ENCODE measurements around the gene MRAS.
"Not testable (repeated sequence)": the region's sequence is repeated elsewhere in the genome, so short reads cannot be mapped to it uniquely, and the experiment has no call there.

The MRAS gene

DNA sequence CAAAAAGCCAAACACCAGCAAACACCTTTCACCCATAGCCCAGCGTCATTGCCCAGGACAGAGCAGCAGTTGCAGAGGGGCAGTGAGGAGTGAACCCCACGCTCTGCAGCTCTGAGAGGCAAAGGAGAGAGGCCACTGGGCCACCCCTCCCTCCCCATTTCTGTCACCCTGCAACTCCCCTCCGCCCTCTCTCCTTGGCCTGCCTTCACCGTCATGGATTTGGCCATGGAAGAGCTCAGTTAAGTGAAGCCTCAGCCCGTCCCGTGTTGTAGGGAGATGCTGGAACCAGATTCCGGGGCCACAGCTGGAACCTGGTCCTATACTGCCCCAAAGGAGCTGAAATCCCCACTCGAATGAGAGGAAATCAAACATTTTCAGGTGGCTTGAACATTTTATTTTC lies 21.9 kb downstream of the MRAS start:
- H3K9me3 Mint-ChIP-seq (ENCODE audit: low read depth) = peaks cover 4% of the 10 kb centered on the region
- peaks cover 7% of the 10 kb centered on the region for H3K27me3 Mint-ChIP-seq
- no peaks in the 10 kb centered on the region for H3K4me1 Mint-ChIP-seq (ENCODE audit: low read depth)
- no peaks in the 10 kb centered on the region for H3K36me3 Mint-ChIP-seq
- no peak overlapping the region for H3K4me3 Mint-ChIP-seq
- H3K27ac Mint-ChIP-seq = no peak overlapping the region

GRCh38 chr3:138371070-138371965 lies 22.9 kb downstream of the MRAS start:
- Mint-ChIP-seq H3K27me3 (peaks cover 7% of the 10 kb centered on the region), H3K27ac (no peak overlapping the region), H3K4me1 (ENCODE audit: low read depth) (no peaks in the 10 kb centered on the region), H3K9me3 (ENCODE audit: low read depth) (peaks cover 4% of the 10 kb centered on the region), H3K4me3 (no peak overlapping the region), H3K36me3 (no peaks in the 10 kb centered on the region)

GRCh38 chr3:138373087-138373735 lies 24.8 kb downstream of the MRAS start:
- no peaks in the 10 kb centered on the region for H3K4me1 Mint-ChIP-seq (ENCODE audit: low read depth)
- H3K27ac Mint-ChIP-seq = no peak overlapping the region
- no peaks in the 10 kb centered on the region for H3K36me3 Mint-ChIP-seq
- H3K27me3 Mint-ChIP-seq = peaks cover 7% of the 10 kb centered on the region
- H3K4me3 Mint-ChIP-seq = no peak overlapping the region
- H3K9me3 Mint-ChIP-seq (ENCODE audit: low read depth) = peaks cover 4% of the 10 kb centered on the region

DNA sequence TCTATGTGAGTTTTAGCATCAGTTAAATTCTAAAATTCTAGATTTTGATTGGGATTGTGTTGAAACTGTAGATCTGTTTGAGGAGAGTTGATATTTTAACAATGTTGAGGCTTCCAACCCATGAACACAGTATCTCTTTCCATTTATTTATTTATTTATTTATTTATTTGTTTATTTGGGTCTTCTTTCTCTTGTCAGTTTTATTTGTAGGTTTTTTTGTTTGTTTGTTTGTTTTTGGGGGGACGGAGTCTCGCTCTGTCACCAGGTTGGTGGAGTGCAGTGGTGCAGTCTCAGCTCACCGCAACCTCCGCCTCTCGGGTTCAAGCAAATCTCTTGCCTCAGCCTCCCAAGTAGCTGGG lies 25.3 kb downstream of the MRAS start:
- Mint-ChIP-seq H3K4me3 (no peak overlapping the region), H3K4me1 (ENCODE audit: low read depth) (no peaks in the 10 kb centered on the region), H3K27ac (no peak overlapping the region), H3K36me3 (no peaks in the 10 kb centered on the region), H3K9me3 (ENCODE audit: low read depth) (peaks cover 4% of the 10 kb centered on the region), H3K27me3 (peaks cover 7% of the 10 kb centered on the region)

DNA sequence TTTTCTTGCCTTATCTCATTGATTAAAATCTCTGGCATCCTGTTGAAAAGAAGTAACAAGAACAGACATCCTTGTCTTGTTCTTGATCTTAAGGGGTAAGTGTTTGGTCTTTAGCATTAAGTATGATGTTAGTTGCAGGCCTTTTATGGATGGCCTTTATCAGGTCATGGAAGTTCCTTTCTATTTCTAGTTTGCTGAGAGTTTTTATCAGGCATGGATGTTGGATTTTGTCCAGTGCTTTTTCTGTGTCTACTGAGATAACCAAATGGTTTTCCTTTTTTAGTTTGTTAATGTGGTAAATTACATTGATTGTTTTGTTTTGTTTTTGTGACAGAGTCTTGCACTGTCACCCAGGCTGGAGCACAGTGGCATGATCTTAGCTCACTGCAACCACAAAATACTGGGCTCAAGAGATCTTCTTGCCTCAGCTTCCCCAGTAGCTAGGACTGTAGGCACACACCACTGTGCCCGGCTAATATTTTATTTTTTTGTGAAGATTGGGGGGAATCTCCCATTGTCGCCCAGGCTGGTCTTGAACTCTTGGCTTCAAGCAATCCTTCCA lies 26.3 kb downstream of the MRAS start:
- Mint-ChIP-seq H3K27ac (no peak overlapping the region), H3K27me3 (peaks cover 7% of the 10 kb centered on the region), H3K4me3 (no peak overlapping the region), H3K36me3 (no peaks in the 10 kb centered on the region), H3K4me1 (ENCODE audit: low read depth) (no peaks in the 10 kb centered on the region), H3K9me3 (ENCODE audit: low read depth) (peaks cover 4% of the 10 kb centered on the region)

DNA sequence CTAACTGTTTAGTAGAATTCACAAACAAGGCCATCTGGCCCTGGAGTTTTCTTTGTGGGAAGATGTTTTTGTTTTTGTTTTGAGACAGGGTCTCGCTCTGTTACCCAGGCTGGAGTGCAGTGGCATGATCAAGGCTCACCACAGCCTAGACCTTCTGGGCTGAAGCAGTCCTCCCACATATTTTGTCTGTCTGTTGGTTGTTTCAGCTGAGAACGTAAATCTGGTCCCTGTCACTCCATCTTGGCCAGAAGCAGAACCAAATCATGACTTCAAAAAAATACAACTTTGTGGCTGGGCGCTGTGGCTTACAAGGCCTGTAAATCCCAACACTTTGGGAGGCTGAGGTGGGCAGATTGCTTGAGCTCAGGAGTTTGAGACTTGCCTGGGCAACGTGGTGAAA lies 27.1 kb downstream of the MRAS start:
- Mint-ChIP-seq H3K27me3 (peaks cover 7% of the 10 kb centered on the region), H3K36me3 (no peaks in the 10 kb centered on the region), H3K9me3 (ENCODE audit: low read depth) (peaks cover 4% of the 10 kb centered on the region), H3K27ac (no peak overlapping the region), H3K4me3 (no peak overlapping the region), H3K4me1 (ENCODE audit: low read depth) (no peaks in the 10 kb centered on the region)

GRCh38 chr3:138376663-138377062 lies 28.3 kb downstream of the MRAS start:
- Mint-ChIP-seq H3K36me3 (no peaks in the 10 kb centered on the region), H3K27me3 (no peaks in the 10 kb centered on the region), H3K9me3 (ENCODE audit: low read depth) (no peaks in the 10 kb centered on the region), H3K27ac (no peak overlapping the region), H3K4me1 (ENCODE audit: low read depth) (no peaks in the 10 kb centered on the region), H3K4me3 (no peak overlapping the region)

DNA sequence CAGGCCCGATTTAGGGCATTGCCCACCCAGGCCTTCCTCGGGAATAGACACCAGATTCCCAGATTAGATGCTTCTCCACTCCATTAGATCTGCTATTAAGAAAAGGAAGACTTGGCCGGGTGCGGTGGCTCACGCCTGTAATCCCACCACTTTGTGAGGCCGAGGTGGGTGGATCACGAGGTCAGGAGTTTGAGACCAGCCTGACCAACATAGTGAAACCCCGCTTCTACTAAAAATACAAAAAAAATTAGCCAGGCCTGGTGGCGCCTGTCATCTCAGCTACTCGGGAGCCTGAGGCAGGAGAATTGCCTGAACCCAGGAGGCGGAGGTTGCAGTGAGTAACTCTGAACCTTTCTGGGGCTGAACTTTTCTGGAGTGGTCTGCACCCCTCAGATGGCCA lies 28.8 kb downstream of the MRAS start:
- H3K9me3 Mint-ChIP-seq (ENCODE audit: low read depth); H3K36me3 Mint-ChIP-seq; H3K27me3 Mint-ChIP-seq; H3K27ac Mint-ChIP-seq; H3K4me3 Mint-ChIP-seq; H3K4me1 Mint-ChIP-seq (ENCODE audit: low read depth): not testable (repeated sequence)

- no peaks in the 10 kb centered on the region for H3K9me3 Mint-ChIP-seq (ENCODE audit: low read depth)
- H3K4me3 Mint-ChIP-seq = no peak overlapping the region
- H3K27me3 Mint-ChIP-seq = no peaks in the 10 kb centered on the region
- H3K4me1 Mint-ChIP-seq (ENCODE audit: low read depth) = no peaks in the 10 kb centered on the region
- H3K27ac Mint-ChIP-seq = no peak overlapping the region
- H3K36me3 Mint-ChIP-seq = no peaks in the 10 kb centered on the region
These were observed 29.4 kb downstream of the MRAS start for GRCh38 chr3:138377804-138378203.

DNA sequence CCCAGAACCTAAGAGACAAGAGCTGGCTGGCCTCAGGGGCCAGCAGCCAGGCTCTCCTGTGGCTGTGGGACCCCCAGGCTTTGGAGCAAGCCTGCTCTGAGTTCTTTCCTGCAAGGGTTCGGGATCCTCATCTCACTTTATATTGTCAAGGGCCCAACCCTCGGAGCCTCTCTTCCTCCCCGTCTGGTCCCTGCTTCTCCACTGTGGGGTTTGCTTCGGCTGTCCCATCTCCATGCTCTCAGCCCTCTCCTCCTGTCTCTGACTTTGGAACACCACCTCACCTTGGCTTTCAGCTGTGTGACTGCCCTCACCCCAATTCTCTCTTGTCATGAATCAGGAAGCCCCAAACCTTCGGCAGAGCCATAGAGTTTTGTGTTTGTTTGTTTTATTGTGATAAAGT lies 30.0 kb downstream of the MRAS start:
- Mint-ChIP-seq H3K9me3 (ENCODE audit: low read depth) (no peaks in the 10 kb centered on the region), H3K36me3 (no peaks in the 10 kb centered on the region), H3K4me3 (no peak overlapping the region), H3K4me1 (ENCODE audit: low read depth) (no peaks in the 10 kb centered on the region), H3K27ac (no peak overlapping the region), H3K27me3 (no peaks in the 10 kb centered on the region)

DNA sequence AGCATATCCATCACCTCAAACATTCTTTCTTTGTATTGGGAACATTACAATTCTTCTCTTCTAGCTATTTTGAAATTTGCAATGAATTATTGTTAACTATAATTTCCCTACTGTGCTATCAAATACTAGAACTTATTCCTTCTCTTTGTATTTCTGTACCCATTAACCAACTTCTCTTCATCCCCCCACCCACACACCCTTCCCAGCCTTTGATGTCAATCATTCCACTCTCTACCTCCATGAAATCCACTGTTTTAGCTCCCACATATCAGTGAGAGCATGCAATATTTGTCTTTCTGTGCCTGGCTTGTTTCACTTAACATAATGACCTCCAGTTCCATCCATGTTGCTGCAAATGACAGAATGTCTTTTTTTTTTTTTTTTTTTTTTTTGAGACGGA lies 30.6 kb downstream of the MRAS start:
- H3K27ac Mint-ChIP-seq = no peak overlapping the region
- H3K36me3 Mint-ChIP-seq = no peaks in the 10 kb centered on the region
- no peaks in the 10 kb centered on the region for H3K27me3 Mint-ChIP-seq
- H3K9me3 Mint-ChIP-seq (ENCODE audit: low read depth) = no peaks in the 10 kb centered on the region
- no peaks in the 10 kb centered on the region for H3K4me1 Mint-ChIP-seq (ENCODE audit: low read depth)
- no peak overlapping the region for H3K4me3 Mint-ChIP-seq

- Mint-ChIP-seq H3K4me1 (ENCODE audit: low read depth) (no peaks in the 10 kb centered on the region), H3K27me3 (no peaks in the 10 kb centered on the region), H3K9me3 (ENCODE audit: low read depth) (no peaks in the 10 kb centered on the region), H3K36me3 (no peaks in the 10 kb centered on the region), H3K4me3 (no peak overlapping the region), H3K27ac (no peak overlapping the region)
These were observed 33.1 kb downstream of the MRAS start for GRCh38 chr3:138381413-138381901.

DNA sequence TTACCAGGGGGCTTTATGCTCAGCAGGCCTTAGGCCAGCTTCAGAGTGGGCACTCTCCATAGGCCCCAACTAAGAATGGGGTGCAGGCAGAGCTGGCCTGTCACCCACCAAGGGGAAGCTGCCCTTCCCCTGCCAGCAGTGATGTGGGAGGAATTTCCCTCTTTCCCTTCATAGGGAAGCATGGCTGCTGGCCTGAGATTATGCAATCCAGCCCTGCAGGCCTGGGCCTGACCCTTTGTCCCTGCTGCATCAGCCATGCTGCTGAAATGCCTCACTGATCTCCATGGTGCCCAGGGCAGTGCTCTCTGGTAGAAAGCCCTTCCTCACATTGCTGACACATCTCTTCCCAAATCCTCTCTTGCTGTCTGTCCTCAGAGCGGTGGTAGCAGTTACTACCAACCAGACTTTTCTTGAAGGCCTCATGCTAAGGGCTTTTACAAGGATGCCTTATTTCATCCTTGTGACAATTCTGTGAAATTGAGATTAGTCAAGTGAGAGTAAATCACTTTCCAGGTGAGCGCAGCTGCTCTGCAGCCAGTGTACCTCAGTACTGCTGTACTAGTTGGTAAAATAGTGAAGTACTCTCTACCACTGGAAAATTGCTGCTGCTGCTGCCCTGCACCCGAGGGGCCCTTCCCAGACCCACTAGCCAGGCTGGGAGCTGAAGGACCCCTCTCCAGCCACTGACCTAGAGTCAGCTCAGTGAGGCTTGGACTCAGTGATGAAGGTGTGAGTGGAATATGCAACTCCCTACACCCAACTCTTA lies 33.8 kb downstream of the MRAS start:
- Mint-ChIP-seq H3K27me3 (no peaks in the 10 kb centered on the region), H3K27ac (no peak overlapping the region), H3K4me3 (no peak overlapping the region), H3K36me3 (no peaks in the 10 kb centered on the region), H3K4me1 (ENCODE audit: low read depth) (no peaks in the 10 kb centered on the region), H3K9me3 (ENCODE audit: low read depth) (no peaks in the 10 kb centered on the region)

DNA sequence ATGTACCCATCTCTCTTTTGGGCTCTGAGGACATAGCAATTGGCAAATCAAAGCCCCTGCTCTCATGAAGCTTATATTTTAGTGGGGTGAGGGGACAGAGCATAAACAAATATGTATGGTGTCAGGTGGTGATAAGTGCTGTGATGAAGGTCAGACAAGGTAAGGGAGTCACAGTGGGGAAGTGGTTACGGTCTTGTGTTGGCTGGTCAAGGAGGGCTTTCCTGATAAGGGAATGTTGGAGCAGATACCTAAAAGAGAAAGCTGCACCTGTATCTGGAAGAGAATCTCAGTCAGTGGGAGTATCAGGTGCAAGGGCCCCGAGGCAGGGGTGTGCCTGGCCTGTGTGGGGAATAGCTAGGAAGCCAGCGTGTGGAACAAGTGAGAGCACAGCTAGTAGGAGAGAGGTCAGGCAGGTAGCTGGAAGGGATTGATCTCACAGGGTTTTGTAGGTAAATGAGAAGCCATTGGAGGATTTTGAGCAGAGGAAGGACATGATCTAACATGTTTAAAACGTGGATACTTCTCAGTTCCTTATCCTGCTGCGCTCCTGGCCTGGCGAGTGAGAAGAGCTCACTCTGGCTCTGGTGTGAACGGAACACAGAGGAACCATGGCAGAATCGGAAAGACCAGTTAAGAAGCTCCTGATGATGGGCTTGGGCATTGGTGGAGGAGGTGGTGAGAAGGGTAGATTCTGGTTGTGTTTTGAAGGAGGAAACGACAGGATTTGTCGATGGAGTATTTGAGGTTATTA lies 35.5 kb downstream of the MRAS start:
- H3K4me1 Mint-ChIP-seq (ENCODE audit: low read depth) = no peaks in the 10 kb centered on the region
- H3K27me3 Mint-ChIP-seq = no peaks in the 10 kb centered on the region
- no peak overlapping the region for H3K4me3 Mint-ChIP-seq
- H3K36me3 Mint-ChIP-seq = no peaks in the 10 kb centered on the region
- H3K27ac Mint-ChIP-seq = no peak overlapping the region
- H3K9me3 Mint-ChIP-seq (ENCODE audit: low read depth) = no peaks in the 10 kb centered on the region

Data from activated naive CD8-positive, alpha-beta T cell (primary cell).